SK-N-MC (cell line): Measurements from ENCODE around the gene RBM3.

Experiments
- EZH2 ChIP-seq: fragments of 200-600 bp; sonication (generic); IDR thresholded peaks from one replicate; pipeline ENCODE4 v1.6.1; 2017; ENCODE audit warnings: antibody characterized with exemption
- POLR2AphosphoS5 ChIP-seq: IDR thresholded peaks from 2 replicates; pipeline ENCODE4 v1.6.1; 2012; ENCODE audit warnings: mild to moderate bottlenecking, low read depth, low read length, borderline replicate concordance

GRCh38 chrX:48533165-48533564 is 41.1 kb upstream of the RBM3 start:
- TF ChIP-seq POLR2AphosphoS5 (no peak), EZH2 (no peak)
